GM18907 (cell line): ENCODE results near the gene ZNF136.
A peak's percentile ranks its signal among the peaks of the same experiment; 100 is the strongest.

ENCODE experiments used
- ATAC-seq: cut with Tn5 transposase; IDR thresholded peaks from one replicate; pipeline ENCODE4 v1.9.1; 2021; ENCODE audit warnings: mild to moderate bottlenecking, moderate library complexity; ENCODE audit not compliant: unreplicated experiment

ZNF136 gene

DNA sequence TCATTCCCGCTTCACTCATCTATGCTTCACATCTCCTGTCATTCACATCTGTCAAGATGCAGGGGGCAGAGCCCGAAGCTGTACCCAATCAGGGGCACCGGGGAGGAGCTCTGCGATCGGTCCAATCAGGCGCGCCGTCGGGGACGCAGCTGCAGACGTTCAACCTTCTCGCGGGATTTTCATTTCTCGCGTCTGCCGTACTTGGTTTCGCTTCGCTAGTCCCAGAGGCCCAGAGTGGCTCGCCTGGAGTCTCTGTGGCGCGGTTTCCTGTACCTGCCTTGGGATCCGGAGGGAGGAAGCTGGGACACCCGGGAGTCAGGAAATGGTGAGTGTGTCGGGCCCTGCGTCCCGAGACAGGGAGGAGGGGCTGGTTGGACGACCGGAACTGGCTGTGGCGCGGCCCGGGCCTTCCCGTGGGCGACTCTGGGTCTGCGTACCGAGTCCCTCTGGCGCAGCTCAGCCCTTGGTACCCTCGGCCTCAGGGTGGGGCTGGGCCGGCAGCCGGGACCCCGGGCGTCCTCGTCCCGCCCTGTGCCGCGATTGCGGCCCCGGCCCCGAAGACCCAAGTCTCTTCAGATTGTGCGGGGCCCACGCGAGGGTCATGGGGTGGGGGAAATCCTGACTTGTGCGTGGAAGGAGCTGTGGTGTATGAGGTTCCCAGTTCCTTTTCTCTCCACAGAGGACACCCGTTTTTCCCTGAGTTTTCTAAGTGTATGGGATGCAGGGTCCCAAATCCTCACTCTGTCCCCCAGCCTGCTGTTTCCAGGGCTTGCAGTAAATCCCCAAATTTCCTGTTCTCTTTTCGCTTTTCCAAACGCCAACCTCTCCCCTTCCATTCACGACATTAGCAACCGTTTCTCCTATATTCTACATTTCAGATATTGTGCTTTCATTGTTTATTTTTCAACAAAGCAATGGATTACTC is at the start of gene ZNF136:
Gene ZNF136, plus strand, starts transcription at position 215 of the 925 bp plus-strand sequence. Its CDS starts 108 bp downstream, at position 323.
- peak; percentile 91 for ATAC-seq

DNA sequence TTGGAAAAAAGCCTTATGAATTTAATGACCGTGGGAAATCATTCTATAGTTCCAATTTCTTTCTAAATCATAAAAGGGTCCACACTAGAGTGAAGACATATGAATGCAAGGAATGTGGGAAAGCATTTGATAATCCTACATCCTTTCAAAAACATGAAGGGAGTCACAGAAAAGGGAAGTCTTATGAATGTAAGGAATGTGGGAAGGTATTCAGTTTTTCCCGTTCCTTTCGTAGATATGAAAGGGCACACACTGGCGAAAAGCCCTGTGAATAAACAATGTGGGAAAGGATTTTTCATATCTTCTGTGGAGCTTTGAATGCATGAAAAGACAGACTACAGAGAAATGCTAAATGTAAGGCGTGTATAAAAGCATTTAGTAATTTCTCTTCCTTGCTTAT is 49.8 kb upstream of the ZNF136 start:
- no peak for ATAC-seq

- no peak for ATAC-seq
These were observed 45.5 kb upstream of the ZNF136 start for GRCh38 chr19:12117201-12117970.

DNA sequence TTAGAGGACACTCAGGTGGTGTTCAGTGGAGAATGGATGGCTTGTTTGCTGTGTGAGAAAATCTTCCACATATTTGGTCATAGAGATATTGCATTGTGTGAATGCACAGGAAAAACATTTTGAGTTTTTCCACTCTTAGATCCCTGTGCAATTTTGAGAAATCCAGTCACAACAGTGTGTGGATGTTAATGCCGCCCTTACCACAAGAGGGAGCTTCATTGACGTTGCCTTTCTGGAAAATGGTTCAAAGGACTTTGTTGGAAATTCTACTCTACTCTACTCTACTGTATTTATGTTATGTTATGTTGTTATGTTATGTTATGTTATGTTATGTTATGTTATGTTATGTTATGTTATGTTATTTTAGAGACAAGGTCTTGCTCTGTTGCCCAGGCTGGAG is 36.2 kb upstream of the ZNF136 start:
- no peak for ATAC-seq

- no peak for ATAC-seq
These were observed 29.8 kb upstream of the ZNF136 start for GRCh38 chr19:12133069-12133468.

DNA sequence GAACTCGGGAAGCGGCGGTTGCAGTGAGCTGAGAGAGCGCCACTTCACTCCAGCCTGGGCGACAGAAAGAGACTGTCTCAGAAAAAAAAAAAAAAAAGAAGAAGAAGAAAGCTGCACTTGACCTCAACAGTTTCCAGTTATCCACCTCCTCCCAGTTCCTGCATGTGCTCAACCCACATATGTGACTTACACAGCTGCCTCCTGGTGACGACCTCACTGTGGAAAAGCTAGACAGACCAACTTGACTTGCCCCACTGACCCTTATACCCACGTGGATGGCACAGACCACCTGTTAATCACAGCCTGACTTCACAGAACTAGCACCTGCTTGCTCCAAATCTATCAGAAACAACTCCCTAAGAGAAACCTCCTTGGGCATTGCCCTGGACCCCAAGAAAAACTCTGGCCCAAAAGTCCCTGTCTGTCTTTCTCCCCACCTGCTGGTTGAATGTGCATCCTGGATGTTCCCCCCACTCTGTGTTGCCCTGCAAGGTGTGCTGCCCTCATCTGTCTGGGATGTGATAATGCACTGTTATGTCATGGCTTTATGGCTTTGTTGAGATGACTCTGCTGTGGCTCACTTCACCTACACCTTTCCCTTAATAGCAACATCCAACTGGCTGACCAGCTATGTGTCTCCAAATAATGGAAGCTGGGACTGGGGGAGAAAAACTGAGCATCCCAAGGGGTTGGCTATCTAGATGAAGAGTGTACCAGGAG is 25.5 kb upstream of the ZNF136 start:
- no peak for ATAC-seq

- no peak for ATAC-seq
These were observed 23.6 kb upstream of the ZNF136 start for GRCh38 chr19:12139269-12139668.

DNA sequence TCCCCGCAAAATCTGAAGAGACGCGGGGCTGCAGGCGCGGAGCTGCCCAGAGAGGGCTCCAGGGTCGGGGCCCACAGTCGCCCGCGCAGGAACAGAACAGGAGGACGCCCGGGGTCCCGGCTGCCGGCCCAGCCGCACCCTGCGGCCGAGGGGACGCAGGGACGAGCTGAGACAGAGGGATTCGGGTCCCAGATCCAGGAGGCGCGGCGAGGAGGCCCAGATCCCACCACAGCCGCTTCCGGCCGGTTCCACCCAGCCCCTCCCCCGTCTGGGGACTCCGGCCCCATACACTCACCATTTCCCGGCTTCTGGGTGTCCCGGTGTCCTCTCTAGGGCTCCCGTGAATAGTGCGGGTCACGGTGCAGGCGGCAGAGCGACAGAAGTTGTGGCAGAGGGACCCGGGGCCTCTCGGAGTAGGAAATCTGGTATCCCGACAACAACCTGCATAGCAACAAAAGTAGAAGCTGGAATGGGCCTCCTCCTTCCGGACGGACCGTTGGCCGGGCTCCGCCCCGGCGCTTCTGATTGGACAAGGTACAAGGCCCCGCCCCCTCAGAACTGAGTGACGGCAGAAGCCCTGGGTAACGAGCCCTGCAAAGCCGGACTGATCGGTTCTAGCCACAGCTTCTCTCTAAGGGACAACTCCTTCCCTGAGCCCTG is 22.9 kb upstream of the ZNF136 start, which contains the start of gene ZNF20:
Gene ZNF20, minus strand, starts transcription at position 466 of the 660 bp plus-strand sequence. Its CDS starts 168 bp downstream, at position 298.
- ATAC-seq = peak; percentile 89

- ATAC-seq = peak; percentile 46
These were observed 22.1 kb upstream of the ZNF136 start for GRCh38 chr19:12140545-12141404.

- no peak for ATAC-seq
These were observed 21.5 kb upstream of the ZNF136 start for GRCh38 chr19:12141405-12141736.

- no peak for ATAC-seq
These were observed 17.5 kb upstream of the ZNF136 start for GRCh38 chr19:12145348-12145747.

DNA sequence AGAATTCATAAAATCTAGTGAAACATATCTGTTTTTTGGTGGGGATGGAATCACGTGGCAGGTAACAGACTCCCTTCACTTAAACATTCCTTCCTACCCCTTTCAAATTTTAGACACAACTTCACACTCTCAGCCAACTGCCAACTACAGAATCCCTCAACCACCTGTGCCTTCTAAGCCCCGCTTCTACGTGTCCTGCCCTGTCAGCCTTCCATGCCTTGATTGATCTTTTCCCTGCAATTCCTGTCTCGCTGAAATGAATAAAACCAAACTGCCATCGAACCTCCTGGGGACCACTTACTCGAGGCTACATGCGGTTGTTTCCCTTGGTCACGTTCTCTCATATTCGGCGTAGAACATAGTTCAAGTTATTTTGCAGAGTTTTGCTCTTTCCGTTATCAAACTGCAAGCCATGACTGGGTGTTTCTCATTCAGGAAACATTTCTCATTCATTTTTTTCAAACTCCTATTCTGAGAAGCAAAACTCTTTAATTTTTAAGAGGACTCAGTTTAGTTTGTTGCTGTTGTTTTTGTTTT is 7.5 kb upstream of the ZNF136 start:
- ATAC-seq = no peak

DNA sequence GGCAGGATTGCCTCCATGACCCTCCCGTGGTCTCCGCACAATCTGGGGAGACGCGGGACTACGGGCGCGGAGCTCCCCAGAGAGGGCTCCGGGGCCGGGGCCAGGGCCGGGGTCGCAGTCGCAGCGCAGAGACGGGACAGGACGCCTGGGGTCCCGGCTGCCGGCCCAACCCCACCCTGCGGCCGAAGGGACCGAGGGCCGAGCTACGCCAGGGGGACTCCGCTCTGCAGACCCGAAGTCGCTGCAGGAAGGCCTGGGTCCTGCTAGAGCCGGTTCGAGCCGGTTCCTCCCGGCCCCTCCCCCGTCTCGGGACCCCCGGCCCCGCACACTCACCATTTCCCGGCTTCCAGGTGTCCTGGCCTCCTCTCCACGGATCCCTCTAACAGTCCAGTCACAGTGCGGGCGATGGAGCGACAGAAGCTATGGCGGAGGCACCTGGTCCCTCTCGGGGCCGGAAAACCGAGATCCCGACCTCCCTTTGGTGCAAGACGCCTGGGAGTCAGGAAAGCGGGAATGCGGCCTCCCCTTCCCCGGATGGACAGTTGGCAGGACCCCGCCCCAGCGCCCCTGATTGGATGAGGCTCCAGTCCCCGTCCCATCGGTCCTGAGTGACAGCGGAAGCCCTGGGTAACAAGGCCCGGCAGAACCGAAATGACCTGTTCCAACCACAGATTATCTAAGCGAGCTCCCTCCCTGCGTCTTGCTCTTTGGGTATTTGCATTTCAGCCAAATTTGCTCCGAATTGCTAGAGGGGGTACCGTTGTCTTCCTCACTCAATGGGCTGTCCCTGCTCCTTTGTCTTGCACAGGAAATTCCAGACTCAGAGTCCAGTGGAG is 6.5 kb upstream of the ZNF136 start, which contains the start of gene ZNF625:
Gene ZNF625, minus strand, starts transcription at position 512 of the 836 bp plus-strand sequence. Its CDS starts 176 bp downstream, at position 336.
- peak; percentile 73 for ATAC-seq

DNA sequence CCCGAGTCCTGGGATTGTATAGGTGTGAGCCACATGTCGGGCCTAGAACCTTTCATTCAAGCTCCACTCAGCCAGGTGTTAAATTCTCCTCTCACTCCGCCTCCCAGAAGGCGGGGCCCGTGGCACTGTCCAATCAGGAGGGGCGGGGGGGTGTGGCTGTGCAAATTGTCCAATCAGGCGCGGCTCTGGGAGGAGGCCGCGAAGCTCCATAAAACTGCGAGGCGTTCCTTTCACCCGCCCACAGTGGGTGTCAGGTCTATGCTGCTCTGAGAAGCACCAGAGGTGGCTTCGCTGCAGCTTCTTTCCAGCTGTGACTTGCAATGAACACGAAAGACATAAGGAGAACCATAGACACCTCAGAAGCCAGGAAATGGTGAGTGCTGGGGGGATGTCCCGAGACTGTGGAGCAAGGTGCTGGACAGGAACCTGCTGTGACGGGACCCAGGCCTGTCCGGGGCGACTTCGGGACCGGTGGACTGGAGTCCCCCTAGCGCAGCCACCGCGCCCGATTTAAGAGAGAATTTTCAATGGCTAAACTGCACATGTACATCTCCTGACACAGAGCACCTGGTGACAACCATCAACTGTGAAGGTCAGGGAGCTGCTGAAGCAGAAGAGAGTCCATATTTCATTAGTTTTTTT is 3.0 kb upstream of the ZNF136 start:
- ATAC-seq = no peak

DNA sequence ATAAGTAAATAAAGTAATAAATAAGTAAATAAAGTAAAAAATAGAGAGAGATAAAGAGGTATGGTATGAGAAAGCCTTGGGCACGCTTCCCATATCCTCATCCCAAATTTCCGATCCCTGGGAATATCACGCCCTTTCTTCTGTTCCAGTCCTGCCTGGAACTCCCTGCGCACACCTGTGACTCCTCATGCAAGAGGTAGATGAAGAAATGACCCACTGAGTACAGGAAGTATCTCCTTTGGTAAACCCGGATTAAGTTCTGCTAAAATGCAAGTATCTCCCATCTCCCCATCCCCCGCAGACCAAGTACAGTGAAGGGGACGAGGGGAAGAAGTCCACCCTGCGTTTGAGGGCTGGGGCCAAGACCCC is 399 bp upstream of the ZNF136 start:
- no peak for ATAC-seq

DNA sequence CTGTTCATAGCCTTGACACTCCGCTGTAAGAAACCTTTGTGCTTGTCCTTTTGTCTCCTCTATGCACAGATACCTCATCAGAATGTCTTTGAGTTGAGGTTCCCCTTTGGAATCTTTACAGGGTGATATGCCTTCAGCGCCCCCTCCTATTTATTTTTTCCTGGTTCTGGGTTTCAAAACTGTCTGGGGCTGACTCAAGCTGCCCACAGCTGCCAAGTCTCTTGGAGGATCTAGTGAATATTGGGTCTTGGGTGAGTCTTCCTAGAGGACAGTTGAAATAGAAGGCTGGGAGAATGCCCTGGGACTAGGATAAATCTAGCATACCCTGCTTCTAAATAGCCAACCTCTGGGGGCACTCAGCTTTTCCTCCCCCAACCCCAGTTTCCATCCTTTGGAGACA is 930 bp downstream of the ZNF136 start:
- ATAC-seq = no peak

DNA sequence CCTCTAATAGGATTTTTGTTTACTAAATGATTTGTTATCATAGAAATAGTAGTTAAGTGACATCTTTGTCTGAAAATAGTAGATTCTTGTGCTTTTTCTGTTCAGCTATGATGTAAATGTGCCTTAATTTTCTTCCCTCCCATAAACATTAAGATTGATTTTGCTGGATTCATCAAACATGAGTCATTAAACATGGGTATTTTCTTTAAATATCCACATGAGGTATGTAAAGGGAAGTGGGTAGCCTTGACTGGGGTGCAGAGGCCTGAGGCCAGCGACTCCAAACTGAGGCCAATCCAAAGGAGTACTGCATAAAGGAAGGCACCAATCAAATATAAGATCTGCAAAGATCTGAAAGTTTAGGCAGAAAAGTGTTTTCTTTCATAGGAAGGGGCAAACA is 3.7 kb downstream of the ZNF136 start:
- ATAC-seq = no peak

DNA sequence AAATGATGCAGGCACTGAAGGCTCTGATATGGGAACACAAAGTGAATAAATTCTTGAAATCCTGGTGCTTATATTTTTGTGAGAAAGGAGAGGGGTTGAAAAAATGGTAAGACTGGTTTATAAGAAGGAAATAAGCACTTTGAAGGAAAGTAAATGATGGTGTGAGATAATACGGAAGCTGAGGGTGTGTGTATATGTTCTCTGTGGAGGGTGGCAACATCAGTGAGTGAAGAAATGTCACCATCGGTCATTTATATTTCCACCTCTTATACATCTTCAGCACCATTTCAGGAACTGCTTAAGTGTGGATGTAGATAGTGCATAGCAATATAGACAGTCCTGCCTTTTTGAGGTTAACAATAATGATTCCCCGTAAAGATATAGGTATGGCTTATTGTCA is 17.5 kb downstream of the ZNF136 start:
- no peak for ATAC-seq
